ENCODE measurements around the gene WDR20.

The WDR20 gene

DNA sequence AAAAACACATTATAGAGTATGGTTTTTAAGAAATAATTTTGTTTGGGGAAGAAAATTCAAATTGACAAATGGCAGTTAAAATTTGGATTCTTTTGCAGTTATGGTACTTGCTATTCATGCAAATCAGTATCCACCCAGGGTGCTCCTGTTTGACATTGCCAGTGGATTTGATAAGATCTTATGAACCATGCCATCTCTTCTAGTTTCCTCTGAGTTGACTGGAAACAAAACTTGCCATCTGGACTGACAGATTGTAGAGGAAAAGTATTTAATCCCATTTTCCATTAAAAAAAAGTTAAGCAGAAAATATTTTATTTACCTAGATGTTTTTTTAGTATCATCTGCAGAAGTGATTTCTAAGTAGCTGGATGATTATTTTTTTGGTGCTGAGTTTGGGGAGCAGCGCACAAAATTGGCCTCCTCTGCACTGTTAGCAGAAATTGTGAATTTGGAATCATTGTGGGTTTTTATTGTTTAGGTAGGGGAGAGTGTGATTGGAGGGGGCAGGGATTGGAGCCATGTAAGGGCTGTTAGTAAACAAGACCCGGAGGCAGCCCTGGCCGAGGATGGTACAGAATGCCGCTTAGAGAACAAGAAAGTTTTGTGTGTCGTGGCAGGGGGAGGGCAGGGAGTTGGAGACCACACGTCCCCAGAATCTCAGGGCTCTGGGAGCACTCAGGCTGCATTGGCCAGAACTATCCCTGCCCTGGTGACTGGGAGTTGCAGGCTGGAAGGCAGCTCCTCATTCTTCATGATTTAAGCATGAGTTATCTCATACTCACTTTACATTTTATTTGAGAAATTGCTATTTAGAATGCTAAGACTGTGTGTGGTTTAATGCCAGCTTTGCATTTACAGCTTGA, 56.6 kb downstream of the WDR20 start:
- DNase-seq = peak in 52 of 58 donors; percentile 29 to 96 (median 82)

DNA sequence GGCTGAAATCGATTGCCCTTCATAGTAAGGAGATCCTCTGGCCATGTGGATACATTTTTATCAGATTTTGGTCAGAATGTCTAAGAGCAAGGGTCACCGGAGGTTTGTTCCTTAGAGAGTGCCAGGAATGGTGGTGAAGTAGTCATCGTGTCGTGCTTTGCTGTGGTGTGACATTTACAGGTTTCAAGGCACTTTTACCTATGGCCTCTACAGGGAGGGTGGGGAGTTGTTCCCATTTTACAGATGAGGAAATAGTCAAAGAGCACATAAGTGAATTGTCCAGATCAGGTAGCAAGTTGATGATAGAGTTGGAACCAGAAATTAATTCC, 57.2 kb downstream of the WDR20 start:
- no peak for DNase-seq

DNA sequence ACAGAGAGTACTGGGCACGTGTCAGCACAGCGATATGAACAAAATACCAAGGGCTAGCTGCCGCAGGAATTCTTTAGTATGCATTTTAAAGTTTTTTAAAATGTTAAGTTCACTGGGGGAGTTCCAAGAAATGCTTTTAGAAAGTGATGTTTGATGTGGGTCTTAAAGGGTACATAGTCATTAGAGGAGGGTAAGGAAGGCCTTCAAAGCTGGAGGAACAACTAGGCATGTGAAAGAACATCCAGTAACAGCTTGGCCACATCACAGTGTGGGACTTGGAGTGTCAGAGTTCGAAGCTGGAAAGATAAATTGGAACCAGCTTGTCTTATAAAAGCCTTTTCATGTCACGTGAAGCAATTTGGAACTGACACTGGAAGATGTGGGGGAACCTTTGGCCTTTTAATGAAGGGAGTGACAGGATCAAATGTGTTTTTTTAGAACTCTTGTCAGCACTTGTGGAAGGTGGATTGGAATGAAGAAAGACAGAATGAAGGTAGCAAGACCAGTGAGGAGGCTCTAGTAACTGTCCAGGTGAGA, 57.7 kb downstream of the WDR20 start:
- no peak for DNase-seq

DNA sequence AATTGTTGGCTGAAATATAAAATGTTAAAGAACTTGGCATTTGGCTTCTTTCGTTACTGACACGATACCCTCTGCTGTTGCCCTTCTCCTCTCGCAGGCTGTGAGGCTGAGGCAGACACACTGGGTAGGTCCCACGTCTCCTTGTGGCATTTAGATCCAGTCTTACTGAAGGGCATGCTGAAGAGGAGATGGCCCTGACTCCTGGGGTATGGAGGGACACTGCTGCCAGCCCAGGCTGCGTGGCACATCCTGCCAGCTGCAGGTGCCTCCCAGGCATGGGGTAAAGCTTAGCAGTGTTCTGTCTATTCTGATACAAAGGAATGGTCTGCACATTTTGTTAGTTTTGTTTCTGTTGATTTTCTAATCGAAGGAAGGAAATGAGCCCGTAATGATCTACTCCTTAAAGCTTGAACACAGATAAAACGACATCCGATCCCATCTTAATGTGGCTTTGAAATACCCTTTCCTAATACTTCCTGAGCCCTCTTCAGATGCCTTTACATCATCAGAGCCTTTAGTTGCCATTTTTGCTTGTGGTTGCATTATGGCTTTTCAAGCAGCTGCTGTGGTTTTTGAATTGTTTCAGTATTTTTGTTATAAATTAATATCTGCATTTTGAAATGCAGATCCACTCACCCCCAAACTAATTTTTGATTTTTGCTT, 61.1 kb downstream of the WDR20 start:
- peak in 2 of 58 donors; percentile 27 to 29 for DNase-seq

DNA sequence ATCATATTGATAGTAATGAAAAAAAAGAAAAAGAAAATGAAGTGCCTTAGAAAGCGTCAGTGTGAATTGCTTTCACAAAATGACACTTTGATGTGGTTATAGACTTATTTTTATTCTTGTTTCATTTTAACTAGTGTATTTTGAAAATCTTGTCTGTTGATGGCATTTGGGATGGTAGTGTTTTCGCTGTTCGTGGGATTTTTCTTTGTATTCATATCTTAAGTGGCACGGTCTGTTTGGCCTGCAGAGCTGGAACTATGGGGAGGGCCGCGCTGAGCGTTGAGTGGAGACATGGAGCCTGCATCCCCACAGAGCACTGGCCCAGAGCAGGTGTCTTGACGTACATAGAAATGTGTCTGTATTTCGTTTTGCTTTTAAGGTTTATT, 61.6 kb downstream of the WDR20 start:
- DNase-seq = no peak

DNA sequence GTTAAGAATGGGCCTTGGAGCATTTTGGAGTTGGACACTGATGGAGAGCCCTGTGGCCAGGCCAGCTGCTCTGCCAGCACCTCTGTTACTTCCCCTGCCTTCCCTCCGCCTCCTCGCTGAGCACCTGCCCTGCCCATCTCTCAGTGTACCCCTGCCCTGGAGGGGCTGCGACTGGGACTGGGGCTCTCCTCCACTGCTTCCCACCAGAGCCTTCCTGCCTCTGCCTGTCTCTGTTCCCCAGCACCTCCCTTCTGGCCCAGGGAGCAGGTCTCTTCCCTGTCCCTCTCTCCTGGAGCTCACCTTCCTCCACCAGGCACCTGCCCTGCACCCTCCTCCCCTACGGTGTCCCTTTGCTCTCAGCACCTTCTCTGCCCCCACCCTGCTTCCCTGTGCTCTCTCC, 62.1 kb downstream of the WDR20 start:
- no peak for DNase-seq

DNA sequence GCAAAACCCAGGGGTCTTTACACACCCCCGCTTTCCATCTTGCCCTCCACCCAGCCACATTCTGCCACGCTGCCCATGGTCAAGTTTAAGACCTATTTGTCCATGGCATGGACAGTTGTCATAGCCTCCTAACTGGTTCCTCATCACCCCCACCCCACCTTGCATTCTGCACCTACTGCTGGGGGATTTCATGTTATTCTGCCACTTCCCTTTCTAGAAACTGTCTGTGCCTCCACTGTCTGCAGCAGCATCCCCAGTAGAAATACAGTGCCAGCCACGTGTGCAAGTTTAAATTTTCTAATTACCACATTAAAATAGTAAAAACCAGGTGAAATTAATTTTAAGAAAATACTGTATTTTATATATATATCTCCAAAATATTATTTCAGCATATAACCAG, 63.2 kb downstream of the WDR20 start:
- DNase-seq = no peak

DNA sequence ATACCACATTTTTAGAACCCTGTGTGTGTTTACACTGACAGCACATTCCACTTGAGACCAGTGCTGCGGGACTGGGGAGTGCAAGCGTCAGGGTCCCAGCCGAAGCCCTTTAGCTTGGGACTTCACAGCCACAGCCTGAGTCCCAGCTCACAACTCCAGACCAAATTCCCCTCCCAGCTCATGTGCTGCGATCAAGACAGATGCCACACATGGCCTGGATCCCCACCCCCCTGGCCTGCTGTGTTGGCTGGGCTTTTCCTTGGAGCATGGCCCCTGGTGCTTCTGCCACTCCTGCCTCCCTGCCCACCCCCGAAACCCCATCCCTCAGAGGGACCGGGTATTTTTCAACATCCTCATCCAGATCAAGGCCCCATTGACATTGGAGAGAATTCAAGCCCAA, 63.7 kb downstream of the WDR20 start:
- peak in 7 of 58 donors; percentile 30 to 52 (median 50) for DNase-seq

DNA sequence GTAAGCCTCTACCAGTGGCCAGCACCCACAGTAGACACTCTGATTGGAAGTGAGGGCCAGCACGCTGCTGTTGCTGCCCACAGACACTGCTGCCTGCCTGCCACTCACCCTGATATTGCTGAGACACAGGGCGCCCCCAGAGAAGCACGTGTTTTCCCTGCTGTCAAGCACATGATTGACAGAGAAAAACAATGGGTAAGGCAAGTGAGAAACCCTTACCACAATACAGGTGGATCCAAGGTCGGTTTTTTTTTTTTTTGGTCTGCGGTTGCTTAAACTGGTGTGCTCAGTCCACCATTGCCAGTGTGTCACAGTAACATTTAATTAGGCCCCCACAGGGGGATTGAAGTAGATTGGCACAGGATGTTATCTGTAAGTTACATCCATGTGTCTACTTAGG, 65.9 kb downstream of the WDR20 start:
- no peak for DNase-seq

DNA sequence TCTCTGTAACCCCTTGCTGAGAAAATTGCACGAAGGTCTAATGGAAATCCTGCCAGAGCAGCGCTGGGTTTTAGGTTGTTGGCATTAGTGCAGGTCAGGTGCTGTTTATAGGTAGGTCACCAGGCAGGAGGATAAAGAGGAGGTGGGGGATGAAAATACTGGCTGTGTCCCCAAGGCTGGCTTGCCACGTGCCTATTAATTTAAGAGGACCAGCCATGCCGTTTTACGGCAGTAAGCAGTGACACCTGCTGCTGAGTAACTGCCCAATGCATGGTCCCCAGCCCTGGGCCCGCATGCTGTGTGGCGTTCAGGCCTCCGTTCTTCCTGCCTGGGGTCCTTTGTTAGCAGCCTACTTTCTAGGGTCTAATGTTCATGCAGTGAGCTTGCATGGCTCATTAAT, 67.2 kb downstream of the WDR20 start:
- no peak for DNase-seq

DNA sequence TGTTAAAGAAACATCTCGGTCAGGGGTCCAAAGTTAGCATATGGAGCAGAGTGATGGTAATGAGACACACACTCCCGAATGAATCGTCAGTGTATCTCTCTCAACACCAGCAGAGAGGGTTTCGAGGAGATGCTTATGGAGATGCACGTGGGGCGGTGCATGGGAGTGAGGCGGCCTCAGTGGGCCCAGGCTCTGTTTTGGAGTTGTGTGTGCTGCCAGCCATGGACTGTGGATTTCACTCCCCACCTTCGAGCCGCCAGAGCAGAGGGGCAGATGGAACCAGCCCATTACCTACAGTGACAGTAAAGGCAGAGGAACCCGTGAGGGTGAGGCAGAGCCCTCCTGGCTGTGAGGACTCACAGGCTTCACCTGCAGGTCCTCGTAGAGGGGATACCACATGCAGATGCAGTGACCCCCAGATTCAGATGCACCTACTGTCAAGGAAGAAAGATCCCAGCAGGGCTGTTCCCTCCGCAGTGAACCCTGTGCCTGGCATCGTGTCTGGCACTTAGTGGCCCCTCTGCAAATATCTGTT, 68.2 kb downstream of the WDR20 start:
- no peak for DNase-seq

DNA sequence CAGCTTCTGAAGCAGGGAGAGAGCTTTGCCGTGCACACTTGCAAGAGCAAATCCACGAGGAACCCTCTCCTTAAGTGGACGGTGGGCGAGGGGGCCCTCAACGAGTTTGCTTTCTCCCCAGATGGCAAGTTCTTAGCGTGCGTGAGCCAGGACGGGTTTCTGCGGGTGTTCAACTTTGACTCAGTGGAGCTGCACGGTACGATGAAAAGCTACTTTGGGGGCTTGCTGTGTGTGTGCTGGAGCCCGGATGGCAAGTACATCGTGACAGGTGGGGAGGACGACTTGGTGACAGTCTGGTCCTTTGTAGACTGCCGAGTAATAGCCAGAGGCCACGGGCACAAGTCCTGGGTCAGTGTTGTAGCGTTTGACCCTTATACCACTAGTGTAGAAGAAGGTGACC, 69.0 kb downstream of the WDR20 start:
- DNase-seq = no peak

DNA sequence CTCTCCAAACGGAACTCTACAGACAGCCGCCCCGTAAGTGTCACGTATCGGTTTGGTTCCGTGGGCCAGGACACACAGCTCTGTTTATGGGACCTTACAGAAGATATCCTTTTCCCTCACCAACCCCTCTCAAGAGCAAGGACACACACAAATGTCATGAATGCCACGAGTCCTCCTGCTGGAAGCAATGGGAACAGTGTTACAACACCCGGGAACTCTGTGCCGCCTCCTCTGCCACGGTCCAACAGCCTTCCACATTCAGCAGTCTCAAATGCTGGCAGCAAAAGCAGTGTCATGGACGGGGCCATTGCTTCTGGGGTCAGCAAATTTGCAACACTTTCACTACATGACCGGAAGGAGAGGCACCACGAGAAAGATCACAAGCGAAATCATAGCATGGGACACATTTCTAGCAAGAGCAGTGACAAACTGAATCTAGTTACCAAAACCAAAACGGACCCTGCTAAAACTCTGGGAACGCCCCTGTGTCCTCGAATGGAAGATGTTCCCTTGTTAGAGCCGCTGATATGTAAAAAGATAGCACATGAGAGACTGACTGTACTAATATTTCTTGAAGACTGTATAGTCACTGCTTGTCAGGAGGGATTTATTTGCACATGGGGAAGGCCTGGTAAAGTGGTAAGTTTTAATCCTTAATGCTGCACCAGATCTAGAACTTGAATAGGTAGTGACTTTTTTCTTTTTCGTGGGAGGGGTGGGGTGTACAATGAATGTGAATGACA, 69.7 kb downstream of the WDR20 start:
- peak in 43 of 58 donors; percentile 17 to 82 (median 53) for DNase-seq

DNA sequence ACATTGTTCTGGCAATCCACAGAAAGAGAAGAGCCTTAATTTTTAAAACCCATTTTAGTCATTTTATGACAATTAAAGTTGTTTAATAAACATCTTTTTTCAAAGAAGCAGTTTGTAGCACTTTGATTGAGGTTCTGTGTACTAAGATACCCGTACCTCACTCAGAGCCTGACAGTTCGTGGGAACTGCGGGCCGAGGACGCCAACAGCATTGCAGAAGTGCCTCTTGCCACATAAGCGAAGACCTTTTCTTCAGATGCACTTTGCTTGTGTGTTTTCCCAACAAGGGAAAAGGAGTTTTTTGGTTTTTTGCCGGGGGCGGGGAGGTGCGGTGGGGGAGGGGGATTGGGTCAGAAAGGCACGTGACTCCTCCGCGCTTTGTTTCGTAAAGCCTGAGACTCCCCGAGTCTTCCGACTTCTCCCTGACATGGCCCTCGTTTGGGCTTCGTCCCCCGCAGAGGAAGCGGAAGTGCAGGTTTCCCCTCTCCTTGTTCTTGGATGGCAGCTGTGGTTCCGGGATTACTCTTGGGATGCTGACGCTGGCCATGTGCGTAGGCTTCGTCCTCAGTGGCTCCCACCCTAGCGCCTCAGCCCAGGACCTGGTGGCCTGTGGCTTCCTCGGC, 70.8 kb downstream of the WDR20 start:
- no peak for DNase-seq

DNA sequence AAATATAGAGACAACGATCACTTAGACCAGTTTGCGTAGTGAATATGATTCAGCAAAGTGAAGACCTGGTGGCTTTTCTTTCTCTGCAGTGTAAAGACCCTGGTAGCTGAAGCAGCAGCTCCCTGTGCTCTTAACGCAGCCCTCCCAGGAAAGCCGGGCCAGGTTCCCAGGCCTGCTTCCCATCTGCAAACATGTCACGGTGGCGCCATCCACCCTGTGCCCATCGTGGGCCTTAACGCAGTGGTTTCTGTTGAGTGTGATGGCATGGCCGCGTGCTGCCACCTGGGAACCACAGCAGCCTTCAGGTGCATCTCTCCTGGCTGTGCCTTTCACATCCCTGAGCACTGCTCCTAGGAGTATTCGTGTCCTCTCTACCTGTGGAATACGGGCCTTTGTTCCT, 71.5 kb downstream of the WDR20 start:
- no peak for DNase-seq

DNA sequence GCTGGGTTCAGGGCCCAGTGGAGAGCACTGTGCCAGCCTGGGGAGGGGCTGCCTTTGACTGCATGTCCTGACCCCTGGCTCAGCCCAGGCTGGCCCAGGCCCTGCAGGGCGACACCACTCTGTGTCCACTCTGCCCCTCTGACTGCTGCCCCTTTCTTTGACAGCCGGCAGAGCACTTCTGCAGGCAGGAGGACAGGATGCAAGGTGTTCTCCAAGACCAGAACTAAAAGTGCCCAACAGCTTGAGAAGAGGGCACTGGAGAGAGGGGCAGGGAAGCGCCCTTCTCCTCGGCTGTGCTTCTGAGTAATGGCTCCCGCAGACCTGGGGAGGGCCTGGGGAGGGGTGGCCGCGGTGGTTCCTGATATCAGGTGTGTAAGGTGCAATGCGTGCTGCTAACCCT, 72.7 kb downstream of the WDR20 start:
- no peak for DNase-seq

DNA sequence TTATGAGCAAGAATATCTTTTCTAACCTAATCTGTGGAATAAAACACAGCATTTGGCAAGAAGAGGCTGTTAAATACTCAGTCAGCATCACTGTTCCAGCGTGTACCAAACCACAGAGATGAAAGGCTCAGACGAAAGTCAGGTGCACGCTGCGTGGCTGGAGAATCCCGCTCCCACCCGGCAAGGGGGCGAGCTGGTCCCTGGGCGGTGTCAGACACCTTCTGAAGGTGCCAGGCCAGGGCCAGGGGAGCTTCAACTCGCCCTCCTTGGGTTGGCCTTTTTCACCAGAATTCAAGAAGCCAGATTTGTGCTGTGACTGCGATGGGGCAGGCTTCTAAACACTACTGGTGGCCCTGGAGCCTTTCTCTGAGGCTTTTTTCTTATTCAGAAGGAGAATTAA, 73.1 kb downstream of the WDR20 start:
- DNase-seq = no peak

DNA sequence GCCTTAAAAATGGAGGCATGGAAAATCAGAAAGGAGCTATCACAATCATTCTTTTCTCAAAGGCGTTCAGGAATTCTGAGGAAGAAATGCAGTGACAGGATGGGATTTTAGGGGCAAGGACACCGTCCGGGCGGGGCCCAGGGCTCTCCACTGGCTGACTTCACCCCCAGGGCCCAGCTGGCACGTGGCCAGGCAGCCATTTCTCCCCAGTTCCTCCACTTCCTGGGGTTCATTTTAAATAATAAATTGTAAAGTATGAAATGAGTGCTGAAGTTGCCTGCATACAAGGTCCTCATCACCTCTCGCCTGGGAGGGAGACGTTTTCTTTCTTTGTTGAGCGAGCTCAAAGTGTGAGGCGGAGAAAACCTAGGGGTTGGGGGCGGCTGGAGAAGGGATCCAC, 73.8 kb downstream of the WDR20 start:
- DNase-seq = no peak

DNA sequence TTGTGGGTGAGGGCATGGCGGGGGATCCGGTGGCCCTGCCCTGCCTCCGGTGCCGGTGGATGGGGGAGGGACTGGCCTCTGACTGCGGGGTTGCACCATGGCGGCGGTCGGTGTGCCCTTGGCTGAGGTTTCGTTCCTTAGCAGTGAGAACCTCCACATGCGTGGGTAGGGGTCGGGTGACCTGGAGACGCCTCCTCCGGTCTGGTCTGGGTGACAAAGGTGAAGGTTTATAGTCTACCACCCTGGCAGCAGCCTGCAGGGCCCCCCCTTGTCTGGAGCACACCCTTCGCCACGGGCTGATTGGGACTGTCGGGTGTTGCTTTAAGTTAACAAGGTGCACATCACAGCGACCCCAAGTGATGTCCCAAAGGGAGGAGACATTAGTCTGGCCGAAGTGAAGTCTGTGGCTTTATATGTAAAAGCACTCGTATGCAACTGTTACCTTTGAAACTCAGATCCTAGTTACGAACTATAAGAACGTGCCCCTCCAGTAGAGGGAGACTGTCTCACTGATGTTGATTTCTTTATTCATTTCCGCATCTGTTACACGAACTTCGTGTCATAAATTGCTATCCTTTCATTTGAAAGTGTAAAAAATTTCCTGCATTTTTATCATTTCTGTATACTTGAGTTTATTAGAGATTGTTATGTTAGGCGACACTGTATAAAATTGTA, 74.4 kb downstream of the WDR20 start:
- DNase-seq = no peak

DNA sequence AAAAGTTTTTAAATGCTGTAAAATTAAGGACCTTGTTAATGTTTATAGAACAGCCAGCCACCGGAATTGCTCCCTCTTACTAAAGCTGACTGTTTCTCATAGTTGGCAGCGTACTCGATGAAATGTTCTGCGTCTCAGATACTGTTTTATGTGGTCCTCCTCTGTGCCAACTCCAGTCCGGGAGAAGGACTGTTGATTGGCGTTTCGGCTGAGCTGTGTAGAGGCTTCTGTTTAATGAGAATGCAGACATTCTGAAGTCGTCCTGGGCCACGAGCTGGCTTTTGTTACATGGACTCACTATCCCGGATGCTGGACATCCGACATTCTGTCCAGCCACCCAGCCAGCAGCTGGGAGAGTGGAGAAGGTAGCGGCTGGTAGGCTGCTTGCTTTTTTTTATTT, 75.4 kb downstream of the WDR20 start:
- peak in 40 of 58 donors; percentile 31 to 86 (median 56) for DNase-seq
